HG03439 (cell line): ENCODE results near the gene OPN1SW.

ENCODE experiments used
- ATAC-seq: cut with Tn5 transposase; IDR thresholded peaks from one replicate; pipeline ENCODE4 v1.9.1; 2021; ENCODE audit warnings: mild to moderate bottlenecking, moderate library complexity; ENCODE audit not compliant: unreplicated experiment

Gene OPN1SW

DNA sequence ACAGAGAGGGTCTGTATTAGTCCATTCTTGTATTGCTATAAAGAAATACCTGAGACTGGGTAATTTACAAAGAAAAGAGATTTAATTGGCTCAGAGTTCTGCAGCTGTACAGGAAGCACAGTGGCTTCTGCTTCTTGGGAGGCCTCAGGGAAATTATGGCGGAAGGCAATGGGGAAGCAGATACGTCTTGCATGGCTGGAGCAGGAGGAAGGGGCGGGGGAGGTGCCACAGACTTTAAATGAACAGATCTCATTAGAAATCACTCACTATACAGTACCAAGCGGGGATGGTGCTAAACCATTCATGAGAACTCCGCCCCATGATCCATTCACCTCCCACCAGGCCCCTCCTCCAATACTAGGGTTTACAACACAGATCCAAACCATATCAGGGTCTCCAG is 40.2 kb downstream of the OPN1SW start:
- ATAC-seq = no peak

DNA sequence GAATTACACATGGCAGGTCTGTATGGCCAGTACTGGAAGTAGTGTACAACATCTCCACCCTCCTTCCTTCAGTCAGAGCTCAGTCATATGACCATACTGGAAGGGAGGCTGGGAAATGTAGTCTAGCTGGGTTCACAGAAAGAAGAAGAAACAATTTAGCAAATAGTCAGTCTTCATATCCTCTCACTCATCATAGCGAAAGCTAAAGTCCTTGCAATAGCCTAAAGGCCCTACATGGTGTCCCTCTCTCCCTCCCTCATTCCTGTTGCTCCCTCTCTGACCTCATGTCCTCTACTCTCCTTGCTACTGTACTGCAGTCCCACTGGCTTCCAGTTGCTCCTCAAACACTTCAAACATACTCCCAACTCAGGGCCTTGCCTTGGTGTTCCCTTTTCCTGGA is 40.7 kb downstream of the OPN1SW start:
- no peak for ATAC-seq

- ATAC-seq = no peak
These were observed 42.3 kb downstream of the OPN1SW start for GRCh38 chr7:128733278-128733645.

DNA sequence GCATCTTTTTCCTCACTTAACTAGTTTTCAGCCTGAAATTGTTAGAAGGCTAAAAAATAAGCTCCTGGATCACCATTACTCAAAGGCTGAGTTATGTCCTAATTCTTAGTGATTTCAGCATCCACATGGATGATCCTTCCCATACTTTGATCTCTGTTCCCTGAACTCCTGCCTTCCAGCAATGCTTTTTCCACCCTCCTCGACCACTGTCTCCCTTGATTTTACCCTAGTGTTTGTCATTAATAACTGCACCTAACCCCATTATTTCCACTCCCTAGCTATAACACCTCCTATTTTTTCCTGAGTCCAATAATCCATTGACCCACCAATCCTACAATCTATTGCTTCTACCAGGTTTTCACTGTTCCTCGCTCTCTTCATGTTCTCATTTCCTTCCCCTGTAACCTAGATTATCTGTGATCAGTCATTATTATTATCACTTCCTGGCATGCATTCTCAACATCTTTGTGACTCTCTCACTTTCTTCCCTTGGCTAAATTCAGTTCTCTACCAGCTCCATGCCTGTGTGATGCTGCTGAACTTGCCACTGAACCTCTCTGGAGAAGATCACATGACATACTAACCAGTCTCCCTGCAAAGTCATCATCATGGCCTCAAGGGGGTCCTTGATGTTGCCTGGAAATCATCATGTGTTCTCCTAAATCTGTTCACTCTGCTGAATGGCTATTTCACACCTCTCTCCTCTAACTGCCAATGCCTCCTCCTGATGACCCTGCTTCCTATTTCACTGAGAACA is 42.9 kb downstream of the OPN1SW start:
- ATAC-seq = no peak

DNA sequence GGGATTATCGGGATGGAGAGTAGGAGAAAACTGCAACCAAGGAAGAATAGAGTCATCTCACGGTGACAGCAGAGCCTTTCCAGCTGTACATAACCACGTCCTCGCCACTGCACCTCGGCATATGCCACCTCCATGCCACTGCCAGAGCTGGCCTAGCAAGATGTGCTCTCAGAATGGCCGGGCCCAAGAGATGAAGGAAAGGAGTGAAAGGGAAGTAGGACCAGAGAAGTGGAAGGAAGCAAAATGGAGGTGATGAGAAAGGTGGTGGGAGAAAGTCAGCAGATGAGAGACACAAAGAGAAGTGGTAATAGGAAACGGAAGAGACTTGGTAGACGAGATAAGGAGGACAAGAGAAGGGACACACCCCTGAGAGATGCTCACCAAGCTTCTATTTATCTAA is 44.4 kb downstream of the OPN1SW start:
- ATAC-seq = no peak

- ATAC-seq = no peak
These were observed 46.1 kb downstream of the OPN1SW start for GRCh38 chr7:128729494-128729893.

DNA sequence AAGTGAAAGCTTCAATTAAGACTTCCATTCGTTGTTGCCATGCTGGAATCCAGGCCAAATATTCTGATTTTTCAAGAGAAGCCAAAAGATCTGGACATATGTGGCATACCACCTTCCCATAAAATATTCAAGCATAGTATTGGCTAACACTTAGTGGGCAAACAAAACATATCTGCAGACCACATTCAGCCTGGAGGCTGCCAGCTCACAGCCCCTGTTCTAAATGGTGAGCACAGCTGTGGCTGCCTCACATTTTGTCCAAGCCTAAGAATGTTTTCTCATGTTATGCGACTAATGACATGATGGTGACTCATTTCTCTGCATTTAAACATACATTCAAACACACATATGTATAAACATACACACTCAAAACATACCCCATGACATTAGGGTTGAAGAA is 47.0 kb downstream of the OPN1SW start:
- no peak for ATAC-seq

DNA sequence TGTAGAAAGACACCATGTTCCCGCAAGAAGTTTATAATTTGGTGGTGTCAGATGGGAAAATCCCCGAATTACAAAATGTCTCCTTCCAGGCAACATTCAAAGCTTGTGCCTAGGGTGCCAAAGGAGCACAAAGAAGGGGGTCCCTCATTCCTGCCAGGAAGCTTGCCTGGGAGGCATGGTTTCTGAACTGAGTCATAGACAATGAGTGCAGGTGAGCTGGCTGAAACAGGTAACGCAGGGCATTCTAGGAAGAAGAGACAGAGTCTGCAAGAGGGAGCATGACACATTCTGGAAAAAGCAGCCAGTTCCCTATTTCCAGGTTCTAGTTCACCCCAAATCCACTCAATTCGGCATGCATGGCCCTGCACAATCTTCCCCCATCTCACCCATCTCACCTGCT is 48.4 kb downstream of the OPN1SW start:
- no peak for ATAC-seq

- ATAC-seq = no peak
These were observed 48.9 kb downstream of the OPN1SW start for GRCh38 chr7:128726737-128727072.

DNA sequence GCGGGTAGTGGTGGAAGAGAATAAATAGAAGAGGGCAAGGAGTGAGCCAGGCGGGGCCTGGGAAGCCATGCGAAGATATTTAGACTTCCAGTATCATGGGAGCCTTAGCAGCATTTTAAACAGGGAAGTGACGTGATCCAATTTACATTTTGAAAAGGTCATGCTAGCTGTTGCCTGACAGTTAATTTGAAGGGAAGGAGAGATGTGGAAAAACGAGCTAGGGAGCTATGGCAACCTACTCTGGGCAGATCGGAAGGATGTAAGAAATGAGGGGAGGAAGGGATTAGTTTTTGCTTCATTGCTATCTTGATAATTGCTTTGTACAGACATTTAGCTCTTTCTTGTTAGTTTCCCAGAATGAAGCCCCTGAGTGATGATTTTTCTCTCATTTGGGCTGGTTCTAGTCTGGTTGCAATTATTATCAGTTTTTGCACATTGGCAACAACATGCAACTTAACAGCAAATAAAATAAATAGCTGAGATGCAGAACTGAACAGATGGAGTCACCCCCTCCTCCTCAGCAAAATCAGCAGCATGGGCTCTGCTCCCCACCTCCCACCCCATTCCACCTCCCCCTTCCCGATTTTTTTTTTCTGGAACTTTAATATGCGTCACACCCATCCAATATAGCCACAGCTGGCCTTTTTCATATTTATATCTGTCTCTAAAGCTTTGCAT is 49.4 kb downstream of the OPN1SW start:
- no peak for ATAC-seq

DNA sequence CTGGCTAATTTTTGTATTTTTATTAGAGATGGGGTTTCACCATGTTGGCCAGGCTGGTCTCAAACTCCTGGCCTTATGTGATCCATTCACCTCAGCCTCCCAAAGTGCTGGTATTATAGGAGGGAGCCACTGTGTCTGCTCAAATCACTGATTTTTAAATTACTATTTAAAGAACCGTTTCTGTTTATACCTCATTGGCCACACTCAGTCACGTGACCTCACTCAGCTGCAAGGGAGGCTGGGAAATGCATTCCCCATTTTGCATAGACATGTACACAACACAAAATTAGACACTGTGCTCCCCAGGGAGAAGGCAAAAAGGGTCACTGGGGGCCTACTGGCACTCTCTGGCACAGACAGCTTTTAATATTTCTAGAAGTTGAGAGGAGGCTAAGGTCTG is 50.1 kb downstream of the OPN1SW start:
- no peak for ATAC-seq

- no peak for ATAC-seq
These were observed 50.9 kb downstream of the OPN1SW start for GRCh38 chr7:128724743-128725142.
